ENCODE data around the gene WDR36.

DNA sequence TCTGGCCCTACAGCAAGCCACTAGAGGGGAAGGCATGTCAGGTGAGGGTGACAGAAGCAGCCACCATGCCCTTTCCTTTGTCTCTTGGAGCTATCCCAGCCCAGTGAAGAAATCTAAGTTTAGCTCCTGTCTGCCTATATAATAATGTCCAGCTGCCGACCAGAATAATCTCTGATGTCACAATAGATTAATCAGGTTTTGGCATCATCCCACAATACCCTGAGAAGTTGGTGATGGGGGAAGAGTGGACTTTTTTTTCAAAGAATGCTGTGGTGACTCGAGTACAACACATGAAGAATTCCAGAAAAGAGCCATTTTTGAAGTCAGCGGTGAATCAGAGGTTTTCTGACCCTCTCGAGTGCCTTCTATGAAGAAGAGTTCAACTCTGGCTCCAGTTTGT, 22.3 kb upstream of the WDR36 start:
- TF ChIP-seq, protein P1, sequence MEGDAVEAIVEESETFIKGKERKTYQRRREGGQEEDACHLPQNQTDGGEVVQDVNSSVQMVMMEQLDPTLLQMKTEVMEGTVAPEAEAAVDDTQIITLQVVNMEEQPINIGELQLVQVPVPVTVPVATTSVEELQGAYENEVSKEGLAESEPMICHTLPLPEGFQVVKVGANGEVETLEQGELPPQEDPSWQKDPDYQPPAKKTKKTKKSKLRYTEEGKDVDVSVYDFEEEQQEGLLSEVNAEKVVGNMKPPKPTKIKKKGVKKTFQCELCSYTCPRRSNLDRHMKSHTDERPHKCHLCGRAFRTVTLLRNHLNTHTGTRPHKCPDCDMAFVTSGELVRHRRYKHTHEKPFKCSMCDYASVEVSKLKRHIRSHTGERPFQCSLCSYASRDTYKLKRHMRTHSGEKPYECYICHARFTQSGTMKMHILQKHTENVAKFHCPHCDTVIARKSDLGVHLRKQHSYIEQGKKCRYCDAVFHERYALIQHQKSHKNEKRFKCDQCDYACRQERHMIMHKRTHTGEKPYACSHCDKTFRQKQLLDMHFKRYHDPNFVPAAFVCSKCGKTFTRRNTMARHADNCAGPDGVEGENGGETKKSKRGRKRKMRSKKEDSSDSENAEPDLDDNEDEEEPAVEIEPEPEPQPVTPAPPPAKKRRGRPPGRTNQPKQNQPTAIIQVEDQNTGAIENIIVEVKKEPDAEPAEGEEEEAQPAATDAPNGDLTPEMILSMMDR (IDR thresholded peaks at IDR 0.05 in 8 of 11, conservative IDR thresholded peaks at IDR 0.05 in 3 of 11) = no peak
- no peak for TF ChIP-seq POLR2A (IDR thresholded peaks at IDR 0.05)
- no peak for TF ChIP-seq POLR2AphosphoS5 (IDR thresholded peaks at IDR 0.05)
